K562 (cell line): Measurements from ENCODE around the gene LAMB3.

Source experiments
- CEBPB ChIP-seq: fragments of 450-650 bp; IDR thresholded peaks from 2 replicates; pipeline ENCODE4 v1.6.1; 2016; ENCODE audit warnings: missing genetic modification characterization, missing compliant biosample characterization
- EZH2 ChIP-seq: IDR thresholded peaks from 2 replicates; pipeline ENCODE4 v1.6.1; 2012; ENCODE audit warnings: low read depth, mild to moderate bottlenecking, inconsistent platforms, low read length, borderline replicate concordance
- FOXJ3 ChIP-seq: sonication (generic); formaldehyde crosslinking; IDR thresholded peaks from 2 replicates; pipeline ENCODE4 v1.4.0; 2020; ENCODE audit warnings: mild to moderate bottlenecking, missing genetic modification reagents
- MAFK ChIP-seq: IDR thresholded peaks from 2 replicates; pipeline ENCODE4 v1.6.1; 2011; ENCODE audit warnings: low read length, improper control_type of control experiment
- POLR2A ChIP-seq: fragments of 450-650 bp; conservative IDR thresholded peaks from 2 replicates; pipeline ENCODE4 v1.6.1; 2016
- POLR2AphosphoS5 ChIP-seq: IDR thresholded peaks from 2 replicates; pipeline ENCODE4 v1.6.1; 2011; ENCODE audit warnings: mild to moderate bottlenecking, low read depth, low read length, moderate library complexity; ENCODE audit not compliant: control insufficient read depth, insufficient read depth
- SOX6 ChIP-seq: fragments of 450-650 bp; IDR thresholded peaks from 2 replicates; pipeline ENCODE4 v1.6.1; 2014; ENCODE audit warnings: mild to moderate bottlenecking
- SRSF3 ChIP-seq: fragments of 200-400 bp; formaldehyde crosslinking; IDR thresholded peaks from 2 replicates; pipeline ENCODE4 v1.6.1; 2016; ENCODE audit warnings: mild to moderate bottlenecking, low read length, moderate library complexity; ENCODE audit not compliant: insufficient read depth
- TAF1 ChIP-seq: IDR thresholded peaks from 2 replicates; pipeline ENCODE4 v1.6.1; 2011; ENCODE audit warnings: mild to moderate bottlenecking, low read length, moderate library complexity; ENCODE audit not compliant: insufficient read depth, control insufficient read depth, severe bottlenecking; ENCODE audit errors: extremely low read depth
- TARDBP ChIP-seq: fragments of 450-650 bp; IDR thresholded peaks from 2 replicates; pipeline ENCODE4 v1.6.1; 2016
- TCF7L2 ChIP-seq: fragments of 150-350 bp; IDR thresholded peaks from 2 replicates; pipeline ENCODE4 v1.6.1; 2016; ENCODE audit warnings: low read depth, mild to moderate bottlenecking, low read length, moderate library complexity
- ZNF24 ChIP-seq: fragments of 450-650 bp; IDR thresholded peaks from 2 replicates; pipeline ENCODE4 v1.6.1; 2016
- TF ChIP-seq, protein P1 (sequence below): fragments of 450-650 bp; IDR thresholded peaks from 2 replicates; pipeline ENCODE4 v1.6.1; 2017; ENCODE audit warnings: antibody characterized with exemption, mild to moderate bottlenecking

DNA sequence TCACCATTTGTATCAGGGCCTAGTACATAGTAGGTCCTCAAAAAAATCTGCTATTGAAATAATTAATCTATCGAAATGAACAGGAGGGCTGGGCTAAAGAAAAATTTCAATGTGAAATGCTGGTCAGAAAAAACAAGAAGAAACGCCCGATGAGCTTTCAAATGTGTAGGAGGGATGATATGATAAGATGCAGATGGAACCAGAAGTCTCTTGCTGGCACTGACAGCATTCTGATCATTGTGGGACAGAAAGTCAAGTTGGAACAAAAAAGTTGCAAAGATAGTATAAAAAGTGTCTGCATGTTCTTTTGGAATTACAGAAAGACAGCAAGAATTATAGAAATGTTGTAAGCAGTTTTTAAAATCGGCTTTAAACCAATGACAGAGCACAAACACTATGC, 34.1 kb upstream of the LAMB3 start:
- TF ChIP-seq TAF1 (no peak), EZH2 (no peak), MAFK (no peak), CEBPB (tag) (no peak), ZNF24 (no peak), FOXJ3 (CRISPR knock-in tag) (no peak), TARDBP (no peak), POLR2A (no peak), TCF7L2 (no peak), POLR2AphosphoS5 (no peak), SOX6 (no peak), SRSF3 (no peak)
- TF ChIP-seq, protein P1, sequence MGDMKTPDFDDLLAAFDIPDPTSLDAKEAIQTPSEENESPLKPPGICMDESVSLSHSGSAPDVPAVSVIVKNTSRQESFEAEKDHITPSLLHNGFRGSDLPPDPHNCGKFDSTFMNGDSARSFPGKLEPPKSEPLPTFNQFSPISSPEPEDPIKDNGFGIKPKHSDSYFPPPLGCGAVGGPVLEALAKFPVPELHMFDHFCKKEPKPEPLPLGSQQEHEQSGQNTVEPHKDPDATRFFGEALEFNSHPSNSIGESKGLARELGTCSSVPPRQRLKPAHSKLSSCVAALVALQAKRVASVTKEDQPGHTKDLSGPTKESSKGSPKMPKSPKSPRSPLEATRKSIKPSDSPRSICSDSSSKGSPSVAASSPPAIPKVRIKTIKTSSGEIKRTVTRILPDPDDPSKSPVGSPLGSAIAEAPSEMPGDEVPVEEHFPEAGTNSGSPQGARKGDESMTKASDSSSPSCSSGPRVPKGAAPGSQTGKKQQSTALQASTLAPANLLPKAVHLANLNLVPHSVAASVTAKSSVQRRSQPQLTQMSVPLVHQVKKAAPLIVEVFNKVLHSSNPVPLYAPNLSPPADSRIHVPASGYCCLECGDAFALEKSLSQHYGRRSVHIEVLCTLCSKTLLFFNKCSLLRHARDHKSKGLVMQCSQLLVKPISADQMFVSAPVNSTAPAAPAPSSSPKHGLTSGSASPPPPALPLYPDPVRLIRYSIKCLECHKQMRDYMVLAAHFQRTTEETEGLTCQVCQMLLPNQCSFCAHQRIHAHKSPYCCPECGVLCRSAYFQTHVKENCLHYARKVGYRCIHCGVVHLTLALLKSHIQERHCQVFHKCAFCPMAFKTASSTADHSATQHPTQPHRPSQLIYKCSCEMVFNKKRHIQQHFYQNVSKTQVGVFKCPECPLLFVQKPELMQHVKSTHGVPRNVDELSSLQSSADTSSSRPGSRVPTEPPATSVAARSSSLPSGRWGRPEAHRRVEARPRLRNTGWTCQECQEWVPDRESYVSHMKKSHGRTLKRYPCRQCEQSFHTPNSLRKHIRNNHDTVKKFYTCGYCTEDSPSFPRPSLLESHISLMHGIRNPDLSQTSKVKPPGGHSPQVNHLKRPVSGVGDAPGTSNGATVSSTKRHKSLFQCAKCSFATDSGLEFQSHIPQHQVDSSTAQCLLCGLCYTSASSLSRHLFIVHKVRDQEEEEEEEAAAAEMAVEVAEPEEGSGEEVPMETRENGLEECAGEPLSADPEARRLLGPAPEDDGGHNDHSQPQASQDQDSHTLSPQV, result no peak
